ENCODE results near the gene CCDC92. TPM values are rescaled to one million over a fixed set of nuclear protein-coding genes. Genes with fewer than 3 reads are reported as not detected.
"Not testable (repeated sequence)": the region's sequence is repeated elsewhere in the genome, so short reads cannot be mapped to it uniquely, and the experiment has no call there.

CCDC92 gene
- total RNA-seq, 1 donor from 2014 or later = 38.9 TPM

GRCh38 chr12:123914726-123915333, 57.8 kb downstream of the CCDC92 start:
- no peak overlapping the region for H3K27ac Mint-ChIP-seq (ENCODE audit: unreplicated experiment)
- TF ChIP-seq EZH2 (IDR thresholded peaks at IDR 0.05; ENCODE audit: insufficient read depth, low read length) (no peak), CTCF (IDR thresholded peaks at IDR 0.05; ENCODE audit: insufficient read depth, low read depth, low read length) (no peak)

GRCh38 chr12:123912415-123913380, 59.9 kb downstream of the CCDC92 start:
- H3K27ac ChIP-seq (ENCODE audit: low read depth, low read length) = no peak overlapping the region
- Mint-ChIP-seq H3K4me1 (ENCODE audit: low read depth, unreplicated experiment) (peaks cover 9% of the 10 kb centered on the region), H3K9me3 (ENCODE audit: unreplicated experiment) (peaks cover 2% of the 10 kb centered on the region), H3K36me3 (ENCODE audit: low read depth, unreplicated experiment) (no peaks in the 10 kb centered on the region), H3K4me3 (ENCODE audit: unreplicated experiment) (no peak overlapping the region), H3K27me3 (ENCODE audit: low read depth, unreplicated experiment) (peaks cover 16% of the 10 kb centered on the region), H3K27ac (ENCODE audit: unreplicated experiment) (no peak overlapping the region)
- H3K9ac ChIP-seq (ENCODE audit: low read length) = no peak overlapping the region
- no peak overlapping the region for H2AFZ ChIP-seq (ENCODE audit: low read depth, low read length)
- FAIRE-seq (no peak), DNase-seq (ENCODE audit: low read depth) (no peak)
- no peak overlapping the region for H3K4me2 ChIP-seq (ENCODE audit: low read length)
- H4K20me1 ChIP-seq (ENCODE audit: insufficient read depth, low read length) = no peaks in the 10 kb centered on the region
- H3K9me3 ChIP-seq (ENCODE audit: insufficient read depth, low read depth, low read length) = no peaks in the 10 kb centered on the region
- no peak overlapping the region for H3K4me3 ChIP-seq (ENCODE audit: insufficient read depth, low read depth, low read length)
- H3K27me3 ChIP-seq (ENCODE audit: insufficient read depth, low read length) = peaks cover 8% of the 10 kb centered on the region
- TF ChIP-seq EZH2 (IDR thresholded peaks at IDR 0.05; ENCODE audit: insufficient read depth, low read length) (no peak), CTCF (IDR thresholded peaks at IDR 0.05; ENCODE audit: insufficient read depth, low read depth, low read length) (no peak)
- H3K79me2 ChIP-seq (ENCODE audit: insufficient read depth, low read length) = no peaks in the 10 kb centered on the region
- H3K4me1 ChIP-seq (ENCODE audit: insufficient read depth, low read length) = no peaks in the 10 kb centered on the region
- H3K36me3 ChIP-seq (ENCODE audit: insufficient read depth, low read length) = no peaks in the 10 kb centered on the region

More at GRCh38 chr12:123914726-123915333, 57.8 kb downstream of the CCDC92 start:
- Histone ChIP-seq H3K27me3 (ENCODE audit: insufficient read depth, low read length) (peaks cover 8% of the 10 kb centered on the region), H3K4me1 (ENCODE audit: insufficient read depth, low read length) (no peaks in the 10 kb centered on the region), H3K9me3 (ENCODE audit: insufficient read depth, low read depth, low read length) (no peaks in the 10 kb centered on the region), H3K36me3 (ENCODE audit: insufficient read depth, low read length) (no peaks in the 10 kb centered on the region), H3K4me3 (ENCODE audit: insufficient read depth, low read depth, low read length) (no peak overlapping the region), H2AFZ (ENCODE audit: low read depth, low read length) (no peak overlapping the region), H3K79me2 (ENCODE audit: insufficient read depth, low read length) (no peaks in the 10 kb centered on the region), H3K9ac (ENCODE audit: low read length) (no peak overlapping the region), H3K4me2 (ENCODE audit: low read length) (no peak overlapping the region), H4K20me1 (ENCODE audit: insufficient read depth, low read length) (no peaks in the 10 kb centered on the region), H3K27ac (ENCODE audit: low read depth, low read length) (no peak overlapping the region)
- Mint-ChIP-seq H3K4me1 (ENCODE audit: low read depth, unreplicated experiment) (peaks cover 6% of the 10 kb centered on the region), H3K36me3 (ENCODE audit: low read depth, unreplicated experiment) (no peaks in the 10 kb centered on the region), H3K27me3 (ENCODE audit: low read depth, unreplicated experiment) (peaks cover 21% of the 10 kb centered on the region), H3K9me3 (ENCODE audit: unreplicated experiment) (peaks cover 2% of the 10 kb centered on the region), H3K4me3 (ENCODE audit: unreplicated experiment) (no peak overlapping the region)
- no peak for DNase-seq (ENCODE audit: low read depth)
- FAIRE-seq = no peak

GRCh38 chr12:123911672-123912409, 60.8 kb downstream of the CCDC92 start:
- not testable (repeated sequence) for H3K4me3 ChIP-seq (ENCODE audit: insufficient read depth, low read depth, low read length); H3K4me3 Mint-ChIP-seq (ENCODE audit: unreplicated experiment); H3K36me3 Mint-ChIP-seq (ENCODE audit: low read depth, unreplicated experiment); FAIRE-seq; DNase-seq (ENCODE audit: low read depth); H3K9me3 ChIP-seq (ENCODE audit: insufficient read depth, low read depth, low read length); H3K4me2 ChIP-seq (ENCODE audit: low read length); H2AFZ ChIP-seq (ENCODE audit: low read depth, low read length); H3K9me3 Mint-ChIP-seq (ENCODE audit: unreplicated experiment); H3K36me3 ChIP-seq (ENCODE audit: insufficient read depth, low read length); H3K4me1 ChIP-seq (ENCODE audit: insufficient read depth, low read length); H3K9ac ChIP-seq (ENCODE audit: low read length); H3K79me2 ChIP-seq (ENCODE audit: insufficient read depth, low read length); H3K27ac Mint-ChIP-seq (ENCODE audit: unreplicated experiment); H4K20me1 ChIP-seq (ENCODE audit: insufficient read depth, low read length); H3K27me3 ChIP-seq (ENCODE audit: insufficient read depth, low read length); H3K27ac ChIP-seq (ENCODE audit: low read depth, low read length)
- Mint-ChIP-seq H3K27me3 (ENCODE audit: low read depth, unreplicated experiment) (peaks cover 14% of the 10 kb centered on the region), H3K4me1 (ENCODE audit: low read depth, unreplicated experiment) (peaks cover 14% of the 10 kb centered on the region)

Data from astrocyte (in vitro differentiated cells and primary cell).